Uterine smooth muscle cell (primary cell): ENCODE results near the gene ZBTB7A. TPM values are rescaled to one million over a fixed set of nuclear protein-coding genes. Genes with fewer than 3 reads are reported as not detected.

Source experiments
- total RNA-seq: library from RNA; depleted of rRNA; stranded (reverse); fragments of >200 nt; gene quantifications from 2 replicates; pipeline ENCODE4 v1.2.3, GENCODE V29; 2014

The ZBTB7A gene
- total RNA-seq: 28.7 and 29.7 TPM in 2 replicates

DNA sequence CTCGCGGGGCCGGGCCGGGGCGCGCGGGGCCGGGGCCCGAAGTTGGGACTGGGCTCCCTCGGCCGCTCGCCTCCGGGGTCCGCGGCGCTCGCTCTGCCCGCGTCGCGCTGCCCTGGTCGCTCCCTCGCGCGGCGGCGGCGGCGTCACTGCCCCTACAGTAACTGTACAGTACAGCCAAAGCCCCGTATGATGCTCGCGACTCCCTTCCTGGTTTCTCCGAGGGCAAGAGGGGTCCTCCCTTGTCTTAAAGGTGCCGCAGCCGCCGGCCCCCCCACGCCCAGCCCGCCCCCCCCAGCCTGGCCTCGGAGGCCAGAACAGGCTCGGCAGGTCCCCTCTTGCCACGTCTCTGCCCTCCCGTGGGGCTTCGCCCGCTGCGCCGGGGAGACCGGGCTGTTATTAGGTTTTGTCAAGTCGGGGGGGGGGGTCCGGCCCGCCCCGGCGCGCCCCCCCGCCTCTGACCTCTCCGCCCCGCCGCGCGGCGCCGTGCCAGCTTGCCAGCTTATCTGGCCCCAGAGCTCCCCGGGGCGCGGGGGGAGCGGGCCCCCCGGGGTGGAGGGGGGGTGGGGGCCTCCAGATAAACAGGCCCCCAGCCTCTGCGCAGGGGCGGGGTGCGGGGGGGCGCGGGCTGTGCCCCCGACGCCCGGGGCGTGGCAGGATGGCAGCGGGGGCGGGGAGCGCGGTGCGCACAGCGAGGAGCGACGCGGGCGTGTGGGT is at the start of gene ZBTB7A:
Gene ZBTB7A, minus strand, starts transcription at position 218 of the 714 bp plus-strand sequence. CDS start 11,667 bp downstream, outside the sequence.

GRCh38 chr19:4007021-4007835 is 59.5 kb downstream of the ZBTB7A start, which contains the start of gene PIAS4:
Gene PIAS4 (plus strand): TSS chr19:4007736. CDS start chr19:4007761, 25 bp downstream.

Other genes with a start within 250 kb of the ZBTB7A start
- not detected in 2 replicates for gene ZFR2, start 197.9 kb downstream of the ZBTB7A start, total RNA-seq
- under 0.01 TPM in 1 of 2 replicates, not detected in the other for gene ATCAY, start 186.2 kb downstream of the ZBTB7A start, total RNA-seq
- not detected in 2 replicates for gene NMRK2, start 133.8 kb downstream of the ZBTB7A start, total RNA-seq
- gene DAPK3, start 95.8 kb downstream of the ZBTB7A start, total RNA-seq: 133 and 147 TPM in 2 replicates
- gene EEF2, start 81.4 kb downstream of the ZBTB7A start, total RNA-seq: 2,814 and 3,752 TPM in 2 replicates
- 10.7 and 12.5 TPM in 2 replicates for gene PIAS4, start 59.2 kb downstream of the ZBTB7A start, total RNA-seq
- gene MAP2K2, start 57.2 kb upstream of the ZBTB7A start, total RNA-seq: 127 and 160 TPM in 2 replicates
- gene CREB3L3, start 86.7 kb upstream of the ZBTB7A start, total RNA-seq: under 0.01 TPM in 1 of 2 replicates, not detected in the other
- 14.7 and 21.5 TPM in 2 replicates for gene SIRT6, start 115.7 kb upstream of the ZBTB7A start, total RNA-seq
- 0.33 and 1.2 TPM in 2 replicates for gene ANKRD24, start 115.8 kb upstream of the ZBTB7A start, total RNA-seq
- gene EBI3, start 162.6 kb upstream of the ZBTB7A start, total RNA-seq: not detected in 2 replicates
- gene YJU2, start 180.2 kb upstream of the ZBTB7A start, total RNA-seq: 18.2 and 22.7 TPM in 2 replicates
- gene SHD, start 212.4 kb upstream of the ZBTB7A start, total RNA-seq: not detected in 2 replicates
- gene TMIGD2, start 235.5 kb upstream of the ZBTB7A start, total RNA-seq: not detected in 2 replicates
- 15.5 and 24.5 TPM in 2 replicates for gene FSD1, start 237.7 kb upstream of the ZBTB7A start, total RNA-seq